ENCODE data around the gene STYX. TPM values are rescaled to one million over a fixed set of nuclear protein-coding genes. Genes with fewer than 3 reads are reported as not detected.

The STYX gene
- total RNA-seq, 1 experiment from 2014 or later: 16.3 TPM

GRCh38 chr14:52802597-52802996, 72.6 kb downstream of the STYX start (continued):
- TF ChIP-seq EGR1 (IDR thresholded peaks at IDR 0.05; ENCODE audit: low read depth): no peak
- TF ChIP-seq ZFX (IDR thresholded peaks at IDR 0.05): no peak
- TF ChIP-seq ZNF274 (IDR thresholded peaks at IDR 0.05; ENCODE audit: low read depth, low read length): no peak

GRCh38 chr14:52806115-52806514, 76.1 kb downstream of the STYX start:
- H3K9ac ChIP-seq (ENCODE audit: low read length): no peak overlapping the region
- H3K9me3 ChIP-seq (ENCODE audit: control insufficient read depth in 1 of 2, insufficient read depth in 1 of 2, low read depth in 1 of 2, low read length in 2 of 2): no peaks in the 10 kb centered on the region
- H3K4me1 ChIP-seq (ENCODE audit: control insufficient read depth in 1 of 2, insufficient read depth in 2 of 2, low read length in 2 of 2): no peaks in the 10 kb centered on the region
- RAD21 ChIA-PET (ENCODE audit: low non-redundant PET in 1 of 2, low total read pairs in 2 of 2, uncharacterized antibody in 2 of 2, unreplicated experiment in 2 of 2): no interaction called here
- H3K36me3 ChIP-seq (ENCODE audit: control insufficient read depth in 1 of 2, insufficient read depth in 2 of 2, low read length in 2 of 2): no peaks in the 10 kb centered on the region
- intact Hi-C loops (cut with micrococcal nuclease): no loop called here
- no peak overlapping the region for H3K4me2 ChIP-seq (ENCODE audit: low read length)
- no TSS peak for BruUV-seq (replicated peaks)
- CTCF ChIA-PET: no interaction called here
- no peaks in the 10 kb centered on the region for H3K9me2 ChIP-seq (ENCODE audit: insufficient read depth)
- H3K27ac ChIP-seq (ENCODE audit: low read depth, low read length): no peak overlapping the region
- H2AFZ ChIP-seq (ENCODE audit: low read depth, low read length, poor library complexity, severe bottlenecking): no peak overlapping the region
- no peak for ATAC-seq
- no peaks in the 10 kb centered on the region for H3K27me3 ChIP-seq (ENCODE audit: insufficient read depth, low read length)
- no peak for DNase-seq (ENCODE audit: low read depth, low spot score)
- no peaks in the 10 kb centered on the region for H3K79me2 ChIP-seq (ENCODE audit: insufficient read depth, low read length)
- no peaks in the 10 kb centered on the region for H4K20me1 ChIP-seq (ENCODE audit: insufficient read depth)
- no peak overlapping the region for H3K4me3 ChIP-seq (replicated peaks in 1 of 2; ENCODE audit: low read depth in 1 of 2, low read length in 2 of 2)
- POLR2A ChIA-PET: no interaction called here
- no peak for TF ChIP-seq ATF3 (IDR thresholded peaks at IDR 0.05)
- no peak for TF ChIP-seq ELF1 (IDR thresholded peaks at IDR 0.05; ENCODE audit: borderline replicate concordance, low read depth)
- TF ChIP-seq JUND (IDR thresholded peaks at IDR 0.05): no peak
- no peak for TF ChIP-seq SIN3A (IDR thresholded peaks at IDR 0.05; ENCODE audit: low read depth)
- no peak for TF ChIP-seq EZH2phosphoT487 (IDR thresholded peaks at IDR 0.05; ENCODE audit: borderline replicate concordance)
- TF ChIP-seq EZH2 (IDR thresholded peaks at IDR 0.05): no peak
- TF ChIP-seq EGR1 (IDR thresholded peaks at IDR 0.05; ENCODE audit: low read depth): no peak
- no peak for TF ChIP-seq CEBPB (IDR thresholded peaks at IDR 0.05; ENCODE audit: low read depth)
- TF ChIP-seq ZFX (IDR thresholded peaks at IDR 0.05): no peak
- TF ChIP-seq ZNF274 (IDR thresholded peaks at IDR 0.05; ENCODE audit: low read depth, low read length): no peak
- no peak for TF ChIP-seq CBX3 (IDR thresholded peaks at IDR 0.05; ENCODE audit: low read depth)
- TF ChIP-seq SRF (IDR thresholded peaks at IDR 0.05; ENCODE audit: low read depth): no peak
- TF ChIP-seq FOSL1 (IDR thresholded peaks at IDR 0.05; ENCODE audit: low read depth): no peak
- no peak for TF ChIP-seq RAD21 (IDR thresholded peaks at IDR 0.05; ENCODE audit: low read depth)
- no peak for TF ChIP-seq REST (IDR thresholded peaks at IDR 0.05; ENCODE audit: low read depth)
